ENCODE measurements around the gene NPRL2.

Gene NPRL2

DNA sequence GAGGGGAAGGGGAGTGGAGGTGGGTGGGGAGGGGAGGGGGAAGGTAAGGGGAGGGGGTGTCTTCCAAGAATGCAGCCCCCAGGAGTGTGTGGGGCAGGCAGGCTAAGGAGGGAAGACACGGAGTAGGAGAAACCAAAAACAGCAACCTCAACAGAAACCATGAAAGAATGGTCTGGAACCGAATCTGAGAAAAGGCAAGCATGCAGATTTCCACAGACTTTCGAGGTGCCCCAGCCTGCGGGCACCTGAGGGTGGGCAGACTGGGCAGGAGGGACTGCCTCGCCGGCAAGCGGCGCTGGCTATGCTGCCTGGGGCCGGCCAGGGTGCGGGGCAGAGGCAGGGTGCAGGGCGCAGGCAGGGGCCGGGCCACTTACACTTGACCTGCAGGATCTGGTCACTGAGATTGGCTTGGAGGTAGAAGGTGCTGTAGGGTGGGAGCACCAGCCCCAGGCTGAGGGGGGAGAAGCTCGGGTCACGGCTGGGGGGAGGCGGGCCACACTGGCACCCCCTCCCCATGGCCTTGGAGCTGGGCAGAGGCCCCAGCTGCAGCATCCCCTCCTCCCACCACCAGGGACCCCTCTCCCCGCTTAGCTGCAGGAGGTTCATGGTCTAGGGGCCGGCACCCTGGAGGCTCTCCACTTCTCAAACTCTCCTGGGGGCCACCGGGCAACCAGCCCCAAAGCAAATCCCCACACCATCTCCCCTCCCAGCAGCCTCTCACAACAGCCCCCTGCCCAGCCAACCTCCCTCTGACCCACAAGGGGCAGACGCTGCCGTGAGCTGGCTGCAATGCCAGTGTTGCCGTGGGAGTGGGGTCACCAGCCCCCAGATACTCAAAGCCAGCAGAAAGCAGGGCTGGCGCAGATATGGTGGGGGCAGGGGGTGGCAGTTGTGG, 24.0 kb upstream of the NPRL2 start:
- no peak overlapping the region for H3K27ac ChIP-seq
- no peak overlapping the region for H3K4me3 ChIP-seq

DNA sequence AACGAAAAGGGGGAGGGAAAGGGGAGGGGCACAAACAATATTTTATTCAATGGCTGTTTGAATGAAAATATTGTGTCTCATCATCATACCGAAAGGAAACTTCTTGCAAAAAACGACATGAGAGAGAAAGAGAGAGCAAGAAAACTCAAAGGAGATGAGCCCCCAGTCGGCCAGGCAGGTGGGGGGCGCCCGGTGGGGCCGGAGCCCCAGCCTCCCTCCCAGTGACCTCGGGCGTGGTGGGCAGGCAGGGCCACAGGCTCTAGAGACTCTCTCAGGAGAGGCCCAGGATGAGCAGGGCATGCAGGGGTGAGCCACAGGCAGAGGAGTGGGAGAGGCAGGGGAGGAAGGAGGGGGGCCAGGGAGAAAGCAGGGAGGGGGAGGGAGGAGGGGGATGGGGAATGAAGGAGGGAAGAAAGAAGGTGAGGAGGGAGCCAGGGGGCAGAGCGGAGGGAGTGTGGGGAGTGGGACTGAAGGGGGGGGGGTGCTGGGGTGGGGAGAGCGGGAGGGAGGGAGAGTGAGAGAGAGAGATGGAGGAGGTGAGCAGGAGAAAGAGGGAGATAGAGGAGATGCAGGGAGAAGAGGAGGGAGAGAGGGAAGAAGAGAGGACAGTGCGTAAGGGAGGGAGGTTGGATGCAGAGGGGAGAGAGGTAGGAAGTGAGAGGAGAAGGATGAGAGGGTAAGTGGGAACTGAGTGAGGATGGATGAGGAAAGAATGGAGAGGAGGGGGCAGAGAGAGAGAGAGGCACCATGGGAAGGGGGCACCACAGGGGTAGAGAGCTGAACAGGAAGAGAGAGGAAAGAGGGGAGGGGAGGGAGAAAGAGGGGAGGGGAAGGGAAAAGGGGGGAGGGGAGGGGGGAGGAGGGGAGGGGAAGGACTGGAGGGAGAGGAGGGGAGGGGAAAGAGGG, 22.8 kb upstream of the NPRL2 start:
- Histone ChIP-seq H3K27ac (no peak overlapping the region), H3K4me3 (no peak overlapping the region)

DNA sequence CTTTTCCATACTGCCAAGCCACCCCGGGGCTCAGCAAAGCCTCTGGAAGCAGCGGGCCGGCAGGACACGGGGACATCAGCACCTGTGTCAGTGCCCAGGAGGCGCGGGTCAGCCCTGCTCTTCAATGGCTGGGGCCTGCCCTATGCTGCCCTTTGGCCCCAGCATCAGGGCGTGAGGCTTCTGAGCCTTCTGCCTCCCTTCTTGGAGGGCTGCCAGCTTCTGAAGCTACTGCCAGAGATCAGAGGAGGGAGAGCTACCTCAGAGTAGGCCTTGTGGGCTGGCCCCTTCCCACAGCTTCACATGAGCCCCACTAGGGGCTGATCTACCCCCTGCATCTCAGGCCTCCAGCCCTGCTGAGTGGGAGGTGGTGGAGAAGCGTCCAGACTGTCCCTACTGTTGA, 21.8 kb upstream of the NPRL2 start:
- Histone ChIP-seq H3K27ac (no peak overlapping the region), H3K4me3 (no peak overlapping the region)

DNA sequence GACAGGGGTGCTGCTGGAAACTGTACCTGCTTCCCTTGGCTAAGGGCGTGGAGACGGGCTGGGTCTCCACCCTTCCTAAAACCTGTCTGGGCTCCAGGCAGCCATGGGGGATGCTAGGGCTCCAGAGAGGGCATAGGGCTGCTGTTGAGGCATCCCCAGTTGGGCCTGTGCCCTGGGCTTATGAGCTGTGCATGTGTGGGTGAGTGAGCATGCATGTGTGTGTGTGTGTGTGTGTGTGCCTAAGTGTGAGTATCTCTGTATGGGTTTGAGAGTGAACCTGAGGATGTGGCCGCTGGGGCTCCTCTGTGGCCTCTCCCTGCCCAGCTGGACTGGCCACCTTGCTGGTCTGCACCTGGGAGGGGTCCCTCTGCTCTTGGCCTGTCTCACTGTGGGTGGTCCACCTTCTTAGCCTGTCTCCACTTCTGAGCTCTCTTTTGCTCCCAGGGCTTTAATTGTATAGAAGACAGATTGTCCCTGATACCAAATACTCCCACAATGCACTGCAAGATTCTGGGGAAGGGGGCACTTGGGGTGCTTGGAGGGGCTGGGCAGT, 20.6 kb upstream of the NPRL2 start:
- H3K27ac ChIP-seq = no peak overlapping the region
- H3K4me3 ChIP-seq = no peak overlapping the region

DNA sequence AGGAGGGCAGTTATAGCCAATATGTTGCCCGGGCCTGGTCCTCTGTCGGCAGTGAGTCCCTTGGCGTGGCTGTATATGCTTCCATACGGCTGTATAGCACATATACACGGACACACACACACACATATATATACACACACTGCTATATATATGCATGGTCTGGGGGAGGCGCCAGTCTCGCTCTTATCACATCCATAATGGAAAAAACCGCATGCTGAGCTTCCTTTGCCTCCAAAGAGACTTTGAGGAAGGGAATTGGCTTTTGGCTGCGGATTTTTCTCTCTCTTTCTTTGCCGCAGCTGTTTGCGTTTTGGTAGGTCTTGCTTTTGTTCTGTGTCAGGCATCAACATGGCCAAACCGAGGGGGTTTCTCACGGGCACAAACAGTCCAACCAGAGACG, 20.0 kb upstream of the NPRL2 start:
- no peak overlapping the region for H3K27ac ChIP-seq
- H3K4me3 ChIP-seq = no peak overlapping the region

DNA sequence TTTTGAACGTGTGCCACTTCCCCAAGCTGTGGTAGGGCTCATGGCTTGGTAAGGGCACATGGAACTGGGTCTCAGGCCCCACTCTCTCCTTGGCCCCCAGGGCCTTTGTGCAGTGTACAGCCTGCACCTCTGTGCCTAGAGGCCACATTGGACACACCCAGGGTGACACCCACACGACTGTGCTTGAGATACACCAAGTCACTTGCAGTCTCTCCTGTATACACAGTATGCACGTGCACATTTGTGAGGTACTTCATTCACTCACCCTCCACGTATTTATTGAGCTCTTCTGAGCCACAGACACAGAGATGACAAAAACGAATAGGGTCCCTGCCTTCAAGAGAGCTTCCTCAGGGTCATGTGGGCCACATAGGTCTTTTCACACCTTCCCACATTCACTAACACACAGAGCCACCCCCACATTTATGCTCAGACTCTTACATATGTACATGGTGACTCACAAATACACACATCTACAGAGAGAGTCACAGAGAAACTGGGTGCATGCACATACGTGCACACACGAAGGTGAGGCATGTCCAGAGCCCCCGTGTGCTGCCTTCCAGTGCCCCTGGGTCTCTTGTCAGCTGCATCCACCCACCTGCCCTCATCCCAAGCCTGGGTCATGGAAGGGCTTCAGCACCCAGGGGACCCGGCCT, 18.6 kb upstream of the NPRL2 start:
- H3K27ac ChIP-seq = no peak overlapping the region
- no peak overlapping the region for H3K4me3 ChIP-seq

DNA sequence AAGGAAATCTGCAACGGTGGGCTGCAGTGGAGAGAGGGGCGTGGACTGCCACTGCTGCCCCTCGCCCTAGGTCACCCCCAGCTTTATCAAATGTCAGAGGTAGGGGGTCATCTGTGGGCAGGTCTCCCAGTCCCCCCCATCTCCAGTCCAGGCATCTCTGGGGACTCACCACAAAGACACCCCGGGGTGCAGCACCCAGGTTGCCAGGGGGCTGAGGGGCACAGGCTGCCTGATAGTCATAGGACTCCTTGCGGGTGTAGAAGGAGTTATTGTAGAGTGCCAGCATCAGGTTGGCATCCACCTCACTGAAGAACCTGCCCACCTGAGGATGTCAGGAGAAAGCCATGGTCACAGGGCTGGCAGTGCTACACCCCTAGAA, 15.3 kb upstream of the NPRL2 start:
- Histone ChIP-seq H3K27ac (peak overlapping the region in 13 of 21 experiments; percentile 29 to 84 (median 59)), H3K4me3 (peak overlapping the region; percentile 44 to 57 (median 51))

DNA sequence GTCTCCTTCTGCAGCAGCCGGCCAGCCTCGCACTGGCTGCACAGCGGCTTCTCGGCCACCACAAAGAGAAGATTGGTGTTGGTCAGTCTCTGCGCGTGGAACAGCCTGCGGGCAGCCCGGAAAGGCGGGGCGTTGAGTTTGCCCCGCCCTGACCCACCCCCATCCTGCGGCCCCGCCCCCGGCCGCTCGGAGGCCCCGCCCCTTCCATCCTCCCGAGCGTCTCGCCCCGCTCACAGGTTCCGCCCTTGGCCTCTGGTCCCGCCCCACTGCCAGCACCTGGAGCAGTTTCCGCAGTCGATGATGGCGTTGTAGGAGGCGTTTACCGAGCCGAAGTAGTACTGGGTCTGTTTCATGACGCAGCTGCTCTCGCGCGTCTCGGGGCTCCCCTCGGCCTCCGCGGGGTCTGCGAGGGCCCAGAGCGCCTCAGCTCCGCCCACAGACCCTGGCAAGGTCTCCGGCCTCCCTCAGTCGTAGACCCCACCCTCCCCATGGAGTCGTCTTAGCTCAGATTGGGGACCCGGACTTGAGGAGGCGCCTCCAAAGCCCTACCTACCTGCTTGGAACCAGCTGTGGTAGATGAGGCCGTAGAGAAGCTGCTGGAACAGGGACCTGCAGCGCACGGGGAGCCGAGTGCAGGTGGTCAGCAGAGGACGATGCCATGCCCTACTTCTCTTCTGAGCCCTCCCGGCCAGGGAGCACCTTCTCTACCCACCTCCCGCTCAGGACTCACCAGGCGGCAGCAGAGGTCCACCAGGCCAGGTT, 14.7 kb upstream of the NPRL2 start:
- Histone ChIP-seq H3K4me3 (peak overlapping the region; percentile 44 to 57 (median 51)), H3K27ac (peak overlapping the region in 19 of 21 experiments; percentile 15 to 84 (median 59))

DNA sequence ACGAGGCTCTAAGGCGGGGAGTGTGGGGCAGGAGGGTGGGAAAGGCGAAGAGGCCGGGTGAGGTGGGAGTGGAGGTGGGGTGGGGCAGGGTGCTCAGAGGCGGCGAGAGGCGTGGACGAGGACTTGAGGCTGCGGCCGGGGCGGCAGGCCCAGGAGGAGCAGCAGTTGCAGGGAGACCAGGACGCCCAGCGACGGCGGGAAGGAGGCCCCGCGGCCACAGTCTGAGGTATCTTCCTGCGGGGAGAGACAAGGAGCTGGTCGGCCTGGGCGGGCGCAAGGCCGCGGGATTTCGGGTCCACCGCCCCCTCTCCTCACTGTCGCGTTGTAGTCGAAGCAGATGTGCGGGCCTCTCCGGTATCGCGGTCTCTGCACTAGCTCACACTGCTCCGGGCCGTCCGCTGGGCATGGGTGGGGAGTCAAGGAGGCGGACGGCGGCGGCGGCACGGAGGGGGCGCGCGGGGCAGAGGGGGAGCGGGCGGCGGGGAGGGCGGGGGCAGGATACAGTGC, 14.1 kb upstream of the NPRL2 start:
- peak overlapping the region; percentile 44 to 57 (median 51) for H3K4me3 ChIP-seq
- peak overlapping the region in 13 of 21 experiments; percentile 2 to 78 (median 40) for H3K27ac ChIP-seq

DNA sequence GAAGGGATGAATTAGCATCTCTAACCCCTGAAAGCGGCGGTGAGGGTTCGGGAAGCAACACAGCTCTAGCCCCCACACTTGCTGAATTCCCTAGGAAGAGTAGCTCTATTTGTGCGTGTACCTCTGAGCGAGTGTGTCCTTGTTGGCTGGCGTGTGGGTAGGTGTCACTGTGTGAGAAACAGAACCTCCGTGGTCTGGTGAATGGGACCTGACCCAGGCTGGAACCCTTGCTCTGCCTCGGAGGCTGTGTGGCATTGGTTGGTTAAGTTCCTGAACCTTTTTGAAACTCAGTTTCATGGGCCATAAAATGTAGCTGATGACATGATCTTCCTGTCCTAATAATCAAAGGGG, 9.2 kb upstream of the NPRL2 start:
- Histone ChIP-seq H3K27ac (peak overlapping the region in 3 of 21 experiments; percentile 93 to 97 (median 97)), H3K4me3 (peak overlapping the region in 2 of 7 experiments; percentile 76 to 94)

DNA sequence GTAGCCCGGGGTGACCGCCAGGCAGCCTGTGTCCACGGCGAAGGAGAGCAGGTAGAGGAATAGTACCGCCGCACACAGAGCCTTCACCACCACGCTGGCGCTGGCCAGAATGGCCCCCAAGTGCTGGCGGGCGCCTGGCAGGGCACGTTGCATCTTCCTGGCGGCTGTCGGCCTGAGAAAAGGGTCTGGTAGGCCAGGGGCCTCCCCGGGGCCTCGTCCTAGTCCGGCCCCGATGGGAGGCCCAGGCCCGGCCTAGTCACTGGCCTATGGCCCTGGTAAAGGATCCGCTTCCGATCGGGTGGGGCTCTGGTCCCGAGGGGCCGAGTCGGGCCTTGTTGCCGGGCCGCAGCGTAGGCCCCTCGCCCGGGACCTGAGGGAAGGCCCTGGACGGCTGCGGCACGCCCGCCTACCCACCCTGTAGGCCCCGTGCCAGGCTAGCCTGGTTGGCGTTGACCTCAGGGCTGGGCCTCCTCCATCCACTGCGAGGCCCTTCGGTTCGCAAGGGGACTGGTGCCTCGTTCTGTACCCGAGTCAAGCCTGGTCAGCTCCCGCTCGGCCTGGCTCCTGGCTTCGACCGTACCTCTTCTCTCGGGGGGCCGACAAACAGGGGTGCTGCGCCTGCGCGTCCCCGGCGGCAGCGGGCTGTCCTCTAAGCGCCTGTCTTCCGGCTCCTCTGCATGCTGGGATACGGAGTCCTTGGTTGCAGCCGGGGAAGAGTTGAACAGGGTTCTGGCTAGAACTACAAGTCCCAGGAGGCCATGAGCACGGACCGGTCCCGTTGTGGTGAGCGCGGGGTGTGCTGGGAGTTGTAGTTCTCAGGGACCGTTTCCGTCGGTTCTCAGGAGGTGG, 8.6 kb upstream of the NPRL2 start, which contains the start of gene TMEM115:
Gene TMEM115, minus strand, starts transcription at position 611 of the 849 bp plus-strand sequence. Its CDS starts 458 bp downstream, at position 153.
- Histone ChIP-seq H3K4me3 (peak within 1 kb of the TSS; percentile 69 to 98 (median 79)), H3K27ac (peak within 1 kb of the TSS; percentile 71 to 99 (median 94))

DNA sequence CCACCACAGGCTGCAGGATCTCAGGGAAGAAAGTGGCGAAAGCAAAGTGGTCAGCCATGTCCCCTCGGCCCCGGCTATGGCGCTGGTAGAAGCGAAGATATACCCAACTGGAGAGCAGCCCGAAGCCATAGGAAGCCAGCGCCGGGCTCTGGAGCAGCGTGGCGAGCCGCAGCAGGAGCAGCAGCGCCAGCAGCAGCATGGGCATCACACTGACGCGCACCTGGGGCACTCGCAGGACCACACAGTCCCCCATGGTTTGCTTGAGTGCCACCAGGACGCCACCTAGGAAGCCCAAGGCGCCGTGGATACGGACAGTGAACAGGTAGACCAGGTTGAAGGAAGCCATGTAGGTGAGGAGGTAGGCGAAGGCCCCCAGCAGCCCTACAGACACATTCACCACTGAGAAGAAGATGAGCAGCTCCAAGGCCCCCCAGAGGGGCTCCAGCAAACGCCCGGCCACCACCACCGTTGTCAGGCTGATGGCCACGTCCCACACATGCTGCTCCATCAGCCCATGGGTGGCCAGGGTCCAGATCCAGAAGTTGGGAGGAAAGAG, 7.9 kb upstream of the NPRL2 start:
- peak overlapping the region; percentile 69 to 98 (median 79) for H3K4me3 ChIP-seq
- peak overlapping the region; percentile 71 to 99 (median 94) for H3K27ac ChIP-seq

DNA sequence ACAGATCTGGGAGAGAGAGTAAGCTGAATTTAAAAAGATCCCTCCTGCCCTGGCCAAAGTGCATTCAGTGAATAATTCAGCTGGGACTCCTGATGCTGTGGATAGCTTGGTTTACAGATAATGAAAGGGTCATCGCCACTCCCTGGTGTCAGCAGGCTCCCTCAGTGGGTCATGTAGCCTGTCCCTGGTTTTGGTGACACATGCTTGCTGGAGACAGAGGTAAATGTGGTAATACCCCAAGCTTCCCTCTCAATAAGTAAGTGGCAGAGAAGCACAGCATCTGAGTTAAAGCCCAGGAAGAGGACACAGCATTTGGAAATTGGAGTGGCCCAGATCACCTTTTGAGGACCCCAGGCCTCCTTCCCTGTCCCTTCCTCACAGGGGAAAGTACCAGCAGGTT, 6.9 kb upstream of the NPRL2 start:
- Histone ChIP-seq H3K4me3 (peak overlapping the region; percentile 69 to 98 (median 79)), H3K27ac (peak overlapping the region in 8 of 21 experiments; percentile 14 to 99 (median 94))

DNA sequence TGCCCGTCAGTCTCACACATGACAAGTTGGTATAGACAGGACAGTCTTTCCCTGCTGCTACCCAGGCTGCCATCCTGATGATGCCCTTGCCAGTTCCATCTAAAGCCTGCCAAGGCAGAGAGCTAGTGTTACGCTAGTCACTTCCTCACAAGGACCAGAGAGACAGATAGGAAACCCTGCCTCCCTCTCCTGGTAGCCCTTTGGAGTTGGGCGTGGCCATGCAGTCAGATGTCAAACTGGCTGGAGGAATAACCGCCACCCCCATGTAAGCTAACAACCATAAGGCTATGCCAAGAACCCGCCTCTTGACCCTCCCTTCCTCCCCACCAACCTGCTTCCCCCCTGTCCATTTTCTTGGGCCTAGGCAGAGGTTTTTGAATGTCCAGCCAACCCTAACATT, 6.0 kb upstream of the NPRL2 start:
- Histone ChIP-seq H3K4me3 (peak overlapping the region in 3 of 7 experiments; percentile 13 to 98 (median 15)), H3K27ac (peak overlapping the region in 8 of 21 experiments; percentile 6 to 95 (median 44))

DNA sequence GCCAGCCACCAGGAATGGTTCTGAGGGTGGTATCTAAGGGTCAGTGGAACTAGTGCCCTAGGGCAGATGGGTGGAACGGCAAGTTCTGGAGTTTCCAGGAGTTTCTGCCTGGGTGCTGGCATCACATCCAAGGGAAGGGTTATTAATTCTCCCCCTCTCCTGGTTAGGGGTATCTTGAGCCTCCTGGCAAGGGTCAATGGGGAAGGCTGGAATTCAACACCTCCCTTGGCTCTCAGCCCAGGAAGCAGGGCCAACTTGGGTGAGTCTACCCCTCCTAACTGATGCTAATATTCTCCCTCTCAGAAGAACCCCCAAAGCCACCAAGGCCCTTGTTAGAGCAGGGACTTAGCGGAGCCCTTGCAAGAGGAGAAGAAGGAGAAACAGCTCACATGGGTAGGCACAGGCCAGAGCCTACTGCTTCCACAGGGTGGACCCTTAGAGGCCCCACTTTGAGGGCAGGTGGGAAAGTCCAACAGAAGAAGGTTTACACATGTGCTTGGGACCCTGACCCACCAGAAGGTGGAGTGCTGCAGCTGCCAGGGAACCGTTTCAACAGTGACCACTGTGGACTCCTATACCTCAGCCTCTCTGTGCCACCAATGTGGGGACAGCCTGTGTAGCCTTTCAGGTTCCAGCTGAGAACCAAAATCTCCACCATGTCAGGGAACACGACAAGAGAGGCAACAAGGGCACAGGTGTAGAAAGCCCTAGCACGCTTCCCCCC, 5.4 kb upstream of the NPRL2 start:
- H3K27ac ChIP-seq = peak overlapping the region in 9 of 21 experiments; percentile 6 to 95 (median 42)
- H3K4me3 ChIP-seq = peak overlapping the region in 1 of 7 experiments; percentile 98

DNA sequence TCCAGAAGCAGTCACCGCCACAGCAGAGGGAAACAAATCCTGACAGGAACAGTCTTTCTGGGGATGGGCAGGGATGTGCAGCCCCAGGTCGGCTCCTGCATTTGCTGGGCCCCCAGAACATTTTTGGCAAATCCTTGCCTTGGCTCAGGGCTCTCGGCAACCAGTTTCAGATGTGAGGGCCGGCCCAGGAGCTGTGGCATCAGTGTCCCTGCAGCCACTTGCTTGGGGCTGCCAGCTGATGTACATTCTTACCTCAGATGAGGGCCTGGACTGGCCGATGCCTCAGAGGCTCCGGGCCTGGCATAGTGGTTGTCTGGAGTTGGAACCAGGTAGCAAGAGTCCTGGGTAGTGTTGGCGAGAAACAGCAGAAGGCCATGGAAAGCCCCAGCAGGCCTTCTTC, 4.3 kb upstream of the NPRL2 start:
- H3K4me3 ChIP-seq = no peak overlapping the region
- peak overlapping the region in 2 of 21 experiments; percentile 47 to 94 for H3K27ac ChIP-seq
